Peyer's patch (tissue), 4 donors: ENCODE results near the gene SEMA3B.

Experiments used
- POLR2A ChIP-seq, 2 donors: fragments of 450-650 bp; IDR thresholded peaks; one replicate each; pipeline ENCODE4 v1.5.1; 2017; ENCODE audit warnings: antibody characterized with exemption in 2 of 2, mild to moderate bottlenecking in 2 of 2, moderate library complexity in 2 of 2
- TF ChIP-seq, protein P1 (sequence below), 6 experiments: fragments of 450-650 bp in 4 of 6; fragments of 200-600 bp in 2 of 6; sonication (generic) in 1 of 6; IDR thresholded peaks; one replicate each; pipeline ENCODE4 v1.5.1; 2017 to 2019; ENCODE audit warnings: antibody characterized with exemption in 6 of 6, mild to moderate bottlenecking in 3 of 6, moderate library complexity in 1 of 6

DNA sequence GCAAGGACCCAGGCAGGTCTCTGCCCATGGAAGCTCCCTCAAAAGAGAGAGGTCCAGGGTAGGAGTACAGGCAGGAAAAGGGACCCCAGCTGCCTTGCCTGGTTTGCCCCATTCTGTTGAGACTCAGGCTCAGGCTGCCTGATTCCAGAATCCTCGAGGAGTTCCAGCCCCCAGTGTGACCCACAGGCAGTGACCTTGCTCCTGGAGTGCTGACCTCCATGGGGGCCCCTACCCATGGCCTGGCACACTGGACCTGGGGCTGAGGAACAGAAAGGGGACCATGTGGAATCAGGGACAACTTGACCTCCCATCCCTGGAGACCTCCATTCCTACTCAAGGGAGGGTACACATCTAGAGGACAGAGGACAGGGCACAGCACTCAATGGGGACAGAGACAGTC is 3.4 kb upstream of the SEMA3B start:
- TF ChIP-seq POLR2A (IDR thresholded peaks at IDR 0.05): no peak
- TF ChIP-seq, protein P1, sequence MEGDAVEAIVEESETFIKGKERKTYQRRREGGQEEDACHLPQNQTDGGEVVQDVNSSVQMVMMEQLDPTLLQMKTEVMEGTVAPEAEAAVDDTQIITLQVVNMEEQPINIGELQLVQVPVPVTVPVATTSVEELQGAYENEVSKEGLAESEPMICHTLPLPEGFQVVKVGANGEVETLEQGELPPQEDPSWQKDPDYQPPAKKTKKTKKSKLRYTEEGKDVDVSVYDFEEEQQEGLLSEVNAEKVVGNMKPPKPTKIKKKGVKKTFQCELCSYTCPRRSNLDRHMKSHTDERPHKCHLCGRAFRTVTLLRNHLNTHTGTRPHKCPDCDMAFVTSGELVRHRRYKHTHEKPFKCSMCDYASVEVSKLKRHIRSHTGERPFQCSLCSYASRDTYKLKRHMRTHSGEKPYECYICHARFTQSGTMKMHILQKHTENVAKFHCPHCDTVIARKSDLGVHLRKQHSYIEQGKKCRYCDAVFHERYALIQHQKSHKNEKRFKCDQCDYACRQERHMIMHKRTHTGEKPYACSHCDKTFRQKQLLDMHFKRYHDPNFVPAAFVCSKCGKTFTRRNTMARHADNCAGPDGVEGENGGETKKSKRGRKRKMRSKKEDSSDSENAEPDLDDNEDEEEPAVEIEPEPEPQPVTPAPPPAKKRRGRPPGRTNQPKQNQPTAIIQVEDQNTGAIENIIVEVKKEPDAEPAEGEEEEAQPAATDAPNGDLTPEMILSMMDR (IDR thresholded peaks at IDR 0.05): no peak
